NCI-H460 (cell line): ENCODE measurements around the gene PDPK1. TPM values are rescaled to one million over a fixed set of nuclear protein-coding genes. Genes with fewer than 3 reads are reported as not detected.
A peak's percentile ranks its signal among the peaks of the same experiment; 100 is the strongest.
"Not testable (repeated sequence)": the region's sequence is repeated elsewhere in the genome, so short reads cannot be mapped to it uniquely, and the experiment has no call there.

Source experiments
- DNase-seq: peaks from one replicate; pipeline ENCODE4 v3.0.0-alpha.2; 2016; ENCODE audit warnings: low read depth; ENCODE audit errors: extremely low read depth
- total RNA-seq: library from RNA; depleted of rRNA; stranded (reverse); fragments of >200 nt; shearing (Covaris generic); gene quantifications from 2 replicates; pipeline ENCODE4 v1.2.3, GENCODE V29; 2014

PDPK1 gene
- total RNA-seq, 1 experiment from 2014 or later, result 22.5 TPM

DNA sequence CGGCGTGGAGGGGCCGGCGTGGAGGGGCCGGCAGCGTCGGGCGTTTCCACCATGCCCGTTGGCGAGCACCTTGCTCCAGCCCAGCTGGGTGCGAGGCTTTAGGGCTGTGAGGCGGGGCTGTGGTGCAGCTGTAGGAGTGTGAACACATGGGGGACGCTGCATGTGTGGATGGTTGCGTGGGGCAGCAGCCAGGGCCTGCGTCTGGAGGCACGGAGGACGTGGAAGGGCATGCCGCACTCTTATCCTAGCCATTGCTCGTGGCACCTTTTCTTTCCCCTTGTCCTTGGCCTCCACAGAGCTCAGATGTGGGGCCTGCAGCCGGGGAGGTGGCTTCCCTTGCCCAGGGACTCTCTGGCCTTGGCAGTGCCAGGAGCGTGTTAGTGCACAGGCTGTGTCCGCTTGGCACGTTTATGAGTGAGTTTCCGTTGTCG lies 47.8 kb downstream of the PDPK1 start:
- DNase-seq, result no peak

DNA sequence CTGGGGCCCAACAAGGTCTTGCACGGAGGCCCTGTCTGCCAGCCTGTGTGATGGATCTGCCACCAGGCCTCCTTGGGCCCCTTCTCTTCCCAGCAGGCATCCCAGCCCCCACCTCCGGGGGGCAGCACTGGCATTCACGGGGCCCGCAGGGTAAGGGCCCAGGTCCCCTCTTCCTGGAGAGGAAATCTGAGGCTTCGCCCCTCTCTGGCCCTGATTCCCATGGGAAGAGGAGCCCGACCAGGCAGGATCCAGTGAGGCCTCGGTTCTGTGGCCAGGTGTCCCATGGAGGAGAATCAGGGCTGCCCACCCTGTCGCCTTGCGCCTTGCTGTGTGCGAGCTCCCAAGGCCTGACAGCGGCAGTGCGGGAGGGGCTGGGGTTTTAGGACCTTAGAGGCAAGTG lies 48.4 kb downstream of the PDPK1 start:
- DNase-seq, result no peak

DNA sequence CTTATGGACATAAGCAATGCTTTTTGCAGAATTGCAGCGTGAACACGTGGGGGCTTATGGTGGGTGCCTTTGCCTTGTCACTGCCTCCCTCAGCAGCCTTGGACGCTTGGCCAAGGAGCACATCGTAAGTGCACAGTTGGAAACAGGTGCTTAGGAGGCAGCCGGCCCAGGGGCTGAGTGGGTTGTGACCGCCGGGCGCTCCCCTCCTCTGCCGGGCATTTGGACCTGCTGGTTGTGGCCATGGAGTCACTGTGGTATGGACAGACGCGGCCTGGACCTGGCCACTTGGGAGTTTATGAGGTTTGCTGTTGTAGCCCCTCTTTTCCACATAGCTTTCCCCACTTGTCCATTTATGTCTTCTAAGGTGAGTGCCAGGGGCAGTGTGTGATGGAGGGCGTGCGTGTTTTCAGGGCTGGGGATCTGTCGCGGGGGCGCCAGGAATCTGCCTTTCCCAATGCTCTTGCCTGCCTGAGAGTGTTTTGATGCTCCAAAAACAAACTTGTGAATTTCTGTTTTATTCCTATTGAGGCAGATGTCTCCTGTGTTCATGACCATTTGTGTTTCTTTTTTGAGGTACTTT lies 49.2 kb downstream of the PDPK1 start:
- DNase-seq, result no peak

DNA sequence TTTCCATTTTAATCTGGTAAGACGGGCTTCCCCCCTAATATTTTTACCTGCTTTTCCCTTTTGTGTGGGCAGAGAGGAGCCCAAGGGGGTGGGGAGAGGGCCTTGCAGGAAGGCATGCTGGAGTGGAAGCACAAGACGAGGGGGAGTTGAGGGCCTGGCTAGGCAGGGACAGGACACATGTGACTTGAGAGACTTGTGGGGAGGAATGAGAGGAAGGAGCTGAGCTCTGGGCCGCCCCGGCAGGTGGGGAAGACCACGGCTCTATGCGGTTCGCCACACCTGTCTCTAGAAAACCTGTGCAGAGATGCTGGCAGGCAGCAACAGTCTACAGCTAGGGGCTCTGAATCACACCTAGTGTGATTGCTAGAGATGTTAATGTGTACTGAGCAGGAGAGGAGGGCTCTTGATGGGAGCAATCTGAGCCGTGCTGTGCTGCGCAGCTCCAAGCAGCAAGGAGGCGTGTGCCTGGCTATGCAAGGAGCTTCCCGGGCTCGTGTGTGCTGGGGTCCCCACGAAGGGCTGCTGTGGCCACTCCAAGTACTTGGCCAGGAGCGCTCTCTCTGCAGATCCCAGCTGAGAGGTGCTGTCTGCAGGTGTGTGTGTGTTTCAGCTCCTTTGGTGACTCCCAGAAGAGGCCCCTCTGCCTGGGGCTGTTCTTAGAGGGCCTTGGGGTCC lies 50.2 kb downstream of the PDPK1 start:
- no peak for DNase-seq

DNA sequence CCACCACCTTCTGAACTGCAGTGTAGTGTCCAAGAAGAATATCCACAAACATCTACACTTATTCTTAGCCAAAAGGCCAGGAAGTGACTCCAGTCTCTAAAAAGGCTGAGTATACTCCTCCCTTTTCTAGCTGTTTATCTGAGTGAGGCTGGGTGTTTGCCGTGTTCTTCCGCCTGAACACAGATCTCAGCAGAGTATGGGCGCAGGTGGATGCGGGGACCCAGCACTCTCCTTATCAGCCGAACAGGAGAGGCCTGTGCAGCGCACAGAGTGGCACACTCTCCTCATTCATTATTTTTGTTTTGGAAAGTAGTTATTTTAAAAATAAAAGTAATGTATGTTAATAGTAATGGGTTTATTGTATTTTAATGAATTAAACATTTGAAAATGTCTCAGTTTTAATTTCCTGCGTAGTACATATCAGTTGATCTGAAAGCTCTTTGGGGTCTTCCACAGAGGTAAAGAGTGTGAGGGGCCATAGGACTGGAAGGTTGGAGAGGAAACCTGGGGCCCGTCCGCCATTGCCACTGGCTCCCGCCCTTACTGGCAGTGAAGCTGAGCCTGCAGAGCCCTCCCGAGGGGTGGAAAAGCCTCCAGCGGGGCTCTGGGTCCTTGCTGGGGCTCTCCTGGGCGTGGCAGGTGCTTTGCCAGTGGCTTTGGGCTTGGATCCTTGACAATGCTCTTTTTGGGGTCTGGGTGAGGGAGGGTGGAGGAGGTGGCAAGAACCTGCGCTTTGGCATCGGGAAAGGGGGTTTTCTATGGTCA lies 53.8 kb downstream of the PDPK1 start:
- no peak for DNase-seq

DNA sequence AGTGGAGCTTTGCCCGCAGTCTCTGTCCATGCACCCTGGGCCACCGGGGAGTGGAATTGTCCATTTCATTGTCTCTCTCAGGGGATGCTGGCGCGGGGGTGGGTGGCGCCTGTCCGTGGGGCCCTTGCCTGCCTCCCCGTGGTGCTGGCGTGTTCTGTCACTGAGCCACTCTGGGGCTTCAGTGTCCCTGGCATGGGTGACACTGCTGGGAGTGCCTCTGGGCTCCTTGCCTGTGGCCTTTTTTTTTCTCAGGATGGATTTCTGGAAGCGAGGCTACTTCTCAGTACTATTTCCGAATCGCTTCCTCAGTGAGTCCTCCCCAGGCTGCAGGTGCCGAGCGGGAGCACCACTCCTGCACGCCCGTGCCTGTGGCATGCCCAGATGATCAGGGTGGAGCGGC lies 55.0 kb downstream of the PDPK1 start:
- DNase-seq, result no peak

DNA sequence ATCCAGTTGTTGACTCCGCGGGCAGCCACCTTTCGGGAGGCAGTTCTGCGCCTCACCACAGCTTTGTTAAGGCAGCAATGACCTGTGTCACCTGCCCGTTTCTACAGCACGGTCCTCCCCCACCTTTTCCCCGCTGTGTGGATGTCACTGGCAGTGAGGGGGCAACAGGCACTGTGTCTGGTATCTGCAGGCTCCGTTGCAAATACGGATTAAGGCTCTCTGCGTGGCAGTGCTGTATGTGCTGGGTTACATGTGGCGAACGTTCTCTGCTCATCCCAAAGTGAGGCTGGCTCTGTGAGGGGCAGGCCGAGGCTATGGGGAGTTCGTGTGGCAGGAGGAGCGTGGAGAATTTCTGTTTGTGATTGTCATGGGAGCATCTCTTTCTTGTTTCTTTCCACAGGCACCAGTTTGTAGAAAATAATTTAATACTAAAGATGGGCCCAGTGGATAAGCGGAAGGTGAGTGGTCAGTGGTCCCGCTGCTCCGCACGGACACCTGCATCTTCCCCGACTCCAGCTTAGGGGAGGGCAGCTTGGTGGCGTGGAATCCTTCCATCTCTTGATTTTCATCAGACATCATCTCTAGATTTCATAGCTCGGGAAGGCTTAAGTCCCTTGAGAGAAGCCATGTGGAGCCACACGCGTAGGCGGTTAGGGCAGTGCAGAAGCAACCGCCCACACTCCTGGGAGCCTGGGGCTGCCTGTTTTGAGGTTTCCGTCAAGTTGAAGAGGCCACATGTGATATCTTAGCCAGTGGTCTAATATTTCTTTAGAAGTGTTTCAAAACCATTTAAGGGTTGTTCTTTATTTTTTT lies 57.8 kb downstream of the PDPK1 start:
- DNase-seq, result no peak

DNA sequence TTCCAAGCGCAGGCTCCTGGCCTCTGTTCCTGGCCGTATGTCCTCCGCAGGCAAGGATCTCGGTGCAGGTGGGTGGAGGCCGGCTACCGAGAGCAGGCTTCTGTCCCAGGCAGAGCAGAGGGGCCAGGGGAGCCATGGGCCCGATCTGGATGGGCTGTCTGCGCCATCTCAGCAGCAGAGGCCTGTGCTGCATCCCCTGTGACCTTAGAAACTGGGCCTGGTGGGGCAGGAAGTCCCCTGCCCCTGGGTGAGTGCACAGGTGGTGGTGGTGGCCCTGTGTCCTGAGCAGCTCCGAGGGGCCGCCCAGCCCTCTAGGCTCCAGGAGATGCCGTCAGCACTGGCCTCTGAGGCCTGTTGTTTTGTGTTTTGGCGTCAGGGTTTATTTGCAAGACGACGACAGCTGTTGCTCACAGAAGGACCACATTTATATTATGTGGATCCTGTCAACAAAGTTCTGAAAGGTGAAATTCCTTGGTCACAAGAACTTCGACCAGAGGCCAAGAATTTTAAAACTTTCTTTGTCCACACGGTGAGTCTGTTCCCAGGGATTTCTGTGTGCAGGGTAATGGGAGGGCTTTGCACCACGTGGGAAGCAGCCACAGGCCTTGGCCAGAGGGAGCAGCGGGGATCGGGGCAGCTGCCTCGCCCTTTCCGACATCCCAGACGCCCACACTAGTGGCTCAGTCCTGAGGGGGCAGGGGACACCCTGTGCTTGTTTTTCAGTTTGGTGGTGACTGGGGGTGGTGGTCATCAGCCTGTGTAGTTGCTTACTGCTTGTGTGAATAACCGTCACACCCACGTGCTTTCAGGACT lies 59.1 kb downstream of the PDPK1 start:
- no peak for DNase-seq

DNA sequence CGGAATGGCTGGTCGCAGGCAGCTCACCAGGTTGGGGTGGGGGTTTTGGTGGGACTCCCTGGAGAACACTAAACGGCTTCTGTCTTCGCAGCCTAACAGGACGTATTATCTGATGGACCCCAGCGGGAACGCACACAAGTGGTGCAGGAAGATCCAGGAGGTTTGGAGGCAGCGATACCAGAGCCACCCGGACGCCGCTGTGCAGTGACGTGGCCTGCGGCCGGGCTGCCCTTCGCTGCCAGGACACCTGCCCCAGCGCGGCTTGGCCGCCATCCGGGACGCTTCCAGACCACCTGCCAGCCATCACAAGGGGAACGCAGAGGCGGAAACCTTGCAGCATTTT lies 59.7 kb downstream of the PDPK1 start:
- no peak for DNase-seq

DNA sequence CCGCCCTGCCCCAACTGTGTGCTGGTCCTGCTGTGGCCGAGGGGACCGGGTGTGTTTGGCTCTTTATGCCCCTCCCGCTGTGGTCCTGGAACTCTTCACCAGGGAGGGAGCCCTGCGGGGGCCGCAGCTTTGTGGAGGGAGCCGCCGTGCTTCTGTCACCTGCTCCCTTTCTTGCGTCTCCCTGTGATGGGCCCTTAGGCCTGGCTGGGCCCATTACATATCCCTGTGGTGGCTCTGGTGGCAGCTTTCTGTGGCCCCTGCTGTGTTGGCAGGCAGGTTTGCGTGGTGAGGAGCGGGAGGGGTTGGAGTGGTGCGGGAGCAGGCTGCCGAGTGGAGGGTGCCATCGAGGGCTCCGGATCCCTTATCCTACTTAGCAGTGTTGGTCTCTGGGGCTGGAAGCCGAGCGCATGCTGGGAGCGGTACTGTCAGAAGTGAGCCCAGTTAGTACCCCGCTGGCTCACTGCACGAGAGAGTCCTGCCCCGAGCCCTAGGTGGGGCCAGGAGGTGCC lies 60.4 kb downstream of the PDPK1 start:
- DNase-seq, result no peak

DNA sequence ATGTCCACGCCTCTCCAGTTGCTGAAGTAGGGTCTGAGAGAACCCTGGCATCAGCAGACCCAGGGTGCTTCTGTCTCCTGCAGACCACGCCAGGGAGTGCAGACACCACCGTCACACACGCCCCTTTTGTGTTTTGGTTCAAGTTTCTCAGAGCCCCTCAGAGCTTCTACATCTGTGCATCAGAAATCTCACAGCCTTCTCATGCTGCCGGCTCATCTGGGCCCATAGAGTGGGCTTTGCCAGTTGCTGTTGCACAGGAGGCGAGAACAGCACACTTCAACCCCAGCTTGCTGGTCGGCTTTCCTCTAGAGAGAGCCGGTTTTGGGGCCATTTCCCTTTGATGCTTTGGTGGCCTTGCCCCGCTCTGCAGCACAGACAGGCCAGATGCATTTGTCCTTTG lies 60.9 kb downstream of the PDPK1 start:
- no peak for DNase-seq

DNA sequence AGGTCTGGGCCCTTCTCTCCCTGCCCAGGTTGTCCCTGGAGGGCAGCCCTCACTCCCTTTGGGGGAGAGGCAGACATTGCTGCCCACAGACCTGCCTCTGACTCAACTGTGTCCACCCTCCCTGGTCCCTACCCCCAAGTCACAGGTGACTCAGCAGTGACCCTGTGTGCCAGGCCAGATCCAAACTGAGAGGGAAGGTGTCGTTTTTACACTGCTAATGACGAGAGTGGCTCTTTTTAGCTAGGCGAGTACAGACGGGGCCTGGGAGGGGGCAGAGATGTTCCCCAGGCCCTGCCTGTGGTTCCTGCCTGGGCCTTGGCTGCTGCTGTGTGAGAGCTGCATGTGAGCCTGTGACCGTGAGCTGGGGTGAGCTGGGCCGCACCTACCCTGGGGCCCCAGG lies 61.3 kb downstream of the PDPK1 start:
- DNase-seq, result not testable (repeated sequence)

DNA sequence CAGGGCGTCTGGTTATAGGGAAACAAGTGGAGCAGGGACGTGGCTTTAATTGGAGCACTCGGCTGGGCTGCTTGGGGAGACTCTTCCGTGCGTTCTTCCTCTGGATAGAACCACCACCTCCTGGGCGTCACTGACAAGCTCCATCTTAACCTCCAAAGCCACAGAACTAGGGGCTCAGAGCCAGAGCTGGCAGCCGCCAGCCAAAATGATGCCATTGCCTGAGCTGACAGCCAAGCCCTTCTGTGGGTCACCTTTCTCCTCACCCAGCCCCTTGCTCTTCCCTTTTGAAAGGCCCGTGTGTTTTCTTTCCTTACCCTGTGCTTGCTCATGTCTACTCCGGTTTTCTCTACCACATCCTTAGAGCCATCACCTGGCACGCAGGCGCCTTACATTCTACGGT lies 62.0 kb downstream of the PDPK1 start:
- not testable (repeated sequence) for DNase-seq

DNA sequence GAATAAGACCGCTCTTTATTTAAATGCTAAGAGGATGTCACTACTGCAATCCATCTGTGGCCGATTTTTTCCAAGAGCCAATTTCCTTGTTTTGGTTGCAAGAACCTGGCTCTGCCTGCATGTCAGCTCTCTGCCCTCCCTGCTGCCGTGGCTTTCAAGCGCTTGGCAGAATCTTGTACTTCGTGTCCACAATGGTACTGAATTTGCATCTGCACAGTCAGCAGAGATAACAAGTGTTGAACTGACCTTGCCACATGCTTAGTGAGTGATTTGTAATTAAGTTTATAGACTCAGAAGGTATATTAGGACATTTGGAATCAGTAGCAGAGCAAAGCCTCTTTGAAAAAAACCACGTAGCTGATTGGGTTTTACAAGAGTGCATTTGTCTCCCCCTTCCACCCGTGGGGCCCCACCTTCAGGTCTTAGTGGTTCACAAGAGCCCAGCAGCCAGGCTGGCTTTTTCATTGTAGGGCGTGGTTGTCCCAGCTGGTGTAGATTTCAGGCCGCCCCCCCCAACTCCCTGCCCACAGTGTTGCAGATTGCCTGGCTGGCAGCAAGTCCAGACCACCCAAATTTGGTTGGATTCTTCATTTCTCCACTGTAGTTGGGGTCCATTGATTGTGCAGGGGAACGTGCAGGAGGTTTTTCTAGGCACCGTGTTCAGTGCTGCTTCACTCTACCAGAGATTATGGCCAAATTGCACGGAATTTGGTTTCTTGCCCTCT lies 63.6 kb downstream of the PDPK1 start:
- DNase-seq, result not testable (repeated sequence)

DNA sequence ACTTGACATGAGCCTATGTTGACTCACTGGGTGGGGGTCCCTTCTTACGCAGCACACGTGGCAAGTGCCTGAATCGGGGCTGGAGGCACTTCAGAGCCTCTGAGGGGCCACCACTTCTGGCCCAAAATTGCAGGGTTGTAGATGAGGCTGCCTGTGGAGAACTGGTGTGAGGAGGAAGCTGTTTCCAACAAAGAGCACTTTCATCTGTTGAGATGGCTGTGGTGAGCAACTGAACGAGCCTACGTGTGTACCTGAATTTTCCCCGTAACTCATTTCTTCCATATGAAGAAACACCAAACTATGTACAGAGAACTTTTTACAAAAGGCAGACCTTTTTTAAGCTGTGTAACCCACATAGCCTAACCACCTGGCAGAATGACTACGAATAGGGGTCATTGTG lies 64.4 kb downstream of the PDPK1 start:
- DNase-seq, result not testable (repeated sequence)

DNA sequence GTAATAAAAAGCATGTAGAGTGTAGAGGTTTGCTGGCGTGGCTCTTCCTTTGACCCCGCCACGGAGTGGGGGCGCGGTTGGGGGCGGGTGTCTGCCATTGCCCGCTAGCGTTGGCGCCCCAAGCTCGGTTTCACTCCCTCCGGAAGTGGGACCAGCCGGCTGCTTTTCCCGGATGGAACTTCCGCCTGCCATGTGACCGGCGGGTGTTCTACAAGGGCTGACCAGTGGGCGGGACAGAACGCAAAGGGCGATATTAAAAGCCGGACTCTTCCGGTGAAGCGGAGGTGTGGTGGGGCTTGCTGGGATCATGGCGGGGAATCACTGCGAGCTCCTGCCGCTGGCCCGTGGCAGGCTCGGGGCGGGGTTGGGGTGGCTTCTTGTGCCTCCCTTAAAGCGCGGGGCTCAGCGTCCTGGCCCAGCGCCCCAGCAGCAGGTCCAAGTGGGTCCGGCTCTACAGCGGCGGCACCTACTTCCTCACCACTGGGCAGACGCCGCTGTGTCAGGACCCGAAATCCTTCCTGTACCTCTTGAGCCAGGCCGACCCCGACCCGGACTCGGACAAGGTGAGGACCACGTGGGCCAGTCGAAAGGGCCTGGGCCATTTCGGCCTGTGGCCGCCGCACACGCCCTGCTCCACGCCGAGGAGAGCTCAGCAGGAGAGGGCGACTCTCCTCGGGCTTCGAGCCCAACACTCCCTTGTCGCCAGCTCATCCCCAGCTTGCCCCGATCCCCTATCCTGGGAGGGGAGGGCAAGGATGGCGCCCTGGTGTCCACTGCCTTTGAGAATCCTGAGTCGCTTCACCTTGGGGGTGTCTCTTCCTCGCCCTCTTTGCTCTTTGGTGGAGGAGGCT lies 65.6 kb downstream of the PDPK1 start:
- DNase-seq, result peak; percentile 96

DNA sequence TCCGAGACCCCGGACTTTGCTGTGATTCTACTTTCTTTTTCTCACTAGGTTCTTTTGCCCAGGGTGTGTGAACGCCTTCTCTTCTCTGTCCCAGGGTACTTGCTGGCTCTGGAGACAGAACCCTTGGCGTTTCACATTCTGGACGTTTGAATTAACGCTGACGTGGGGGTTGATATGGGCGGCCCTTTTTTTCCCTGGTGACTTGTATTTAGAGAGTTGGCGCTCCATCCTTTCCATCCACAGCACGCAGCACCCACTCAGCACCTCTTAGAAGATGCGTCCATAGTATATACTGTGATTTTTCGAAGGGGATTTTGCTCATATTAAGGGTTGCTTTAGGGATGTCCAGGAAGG lies 66.2 kb downstream of the PDPK1 start:
- not testable (repeated sequence) for DNase-seq

DNA sequence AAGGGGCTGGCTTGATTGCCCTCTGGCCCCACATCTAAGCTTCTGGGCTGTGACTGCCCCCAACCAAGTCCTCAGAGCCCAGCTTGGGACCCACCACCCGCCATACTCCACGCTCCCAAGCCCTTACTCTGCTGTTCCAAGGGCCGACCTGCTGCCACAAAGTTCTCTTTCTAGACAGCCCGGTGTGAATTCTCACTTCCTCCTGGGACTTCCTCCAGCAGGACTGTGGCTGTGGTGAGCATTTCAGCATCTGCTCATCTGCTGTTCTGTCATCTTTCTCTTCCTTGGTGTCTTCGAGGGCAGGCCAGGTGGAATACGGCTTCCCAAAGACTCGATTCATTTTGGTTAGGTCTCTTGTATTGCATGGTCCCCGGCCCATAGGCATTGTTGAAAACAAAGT lies 69.0 kb downstream of the PDPK1 start:
- not testable (repeated sequence) for DNase-seq

DNA sequence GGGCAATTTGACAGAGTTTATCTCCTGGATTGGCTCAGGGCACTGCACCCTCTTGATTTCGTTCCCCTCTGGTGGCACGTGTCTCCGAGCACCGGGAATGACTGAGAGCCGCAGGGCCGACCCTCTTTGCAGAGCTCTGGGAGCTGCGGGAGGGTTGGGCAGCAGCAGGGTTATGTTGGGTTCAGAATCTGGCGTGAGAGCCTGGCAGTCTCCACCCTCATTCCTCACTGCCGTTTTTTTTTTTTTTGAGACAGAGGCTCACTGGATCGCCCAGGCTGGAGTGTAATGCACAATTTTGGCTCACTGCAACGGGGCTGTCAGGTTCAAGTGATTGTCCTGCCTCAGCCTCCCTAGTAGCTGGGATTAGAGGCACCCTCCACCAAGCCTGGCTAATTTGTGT lies 71.5 kb downstream of the PDPK1 start:
- not testable (repeated sequence) for DNase-seq
